ENCODE data around the gene MEA1.
"Not testable (repeated sequence)": the region's sequence is repeated elsewhere in the genome, so short reads cannot be mapped to it uniquely, and the experiment has no call there.

Gene MEA1

GRCh38 chr6:43006251-43006650 lies 7.5 kb downstream of the MEA1 start:
- DNase-seq = no peak

- no peak for DNase-seq
Measured at GRCh38 chr6:43005844-43006243, 7.9 kb downstream of the MEA1 start.

GRCh38 chr6:43001843-43002242 lies 11.9 kb downstream of the MEA1 start:
- no peak for DNase-seq

- DNase-seq = not testable (repeated sequence)
Measured at GRCh38 chr6:42998205-42998604, 15.5 kb downstream of the MEA1 start.

DNA sequence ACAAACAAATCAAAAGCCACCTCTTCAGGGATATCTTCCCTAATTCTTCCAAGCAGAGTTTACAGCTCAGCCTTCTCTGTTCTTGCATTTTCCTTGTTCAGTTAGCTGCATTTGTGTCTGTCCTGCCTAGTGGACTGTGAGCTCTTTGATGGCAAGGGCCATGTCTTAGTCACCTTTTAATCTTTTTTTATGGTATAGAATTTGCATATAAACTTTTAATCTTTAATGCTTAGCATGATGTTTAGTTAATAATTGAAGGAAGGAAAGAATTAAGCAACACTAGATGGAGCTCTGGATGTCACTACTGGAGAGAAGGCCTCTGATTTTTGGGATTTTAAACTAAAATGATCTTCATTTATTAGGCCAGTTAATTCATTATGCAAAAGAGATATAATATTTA lies 17.2 kb downstream of the MEA1 start:
- no peak for DNase-seq

DNA sequence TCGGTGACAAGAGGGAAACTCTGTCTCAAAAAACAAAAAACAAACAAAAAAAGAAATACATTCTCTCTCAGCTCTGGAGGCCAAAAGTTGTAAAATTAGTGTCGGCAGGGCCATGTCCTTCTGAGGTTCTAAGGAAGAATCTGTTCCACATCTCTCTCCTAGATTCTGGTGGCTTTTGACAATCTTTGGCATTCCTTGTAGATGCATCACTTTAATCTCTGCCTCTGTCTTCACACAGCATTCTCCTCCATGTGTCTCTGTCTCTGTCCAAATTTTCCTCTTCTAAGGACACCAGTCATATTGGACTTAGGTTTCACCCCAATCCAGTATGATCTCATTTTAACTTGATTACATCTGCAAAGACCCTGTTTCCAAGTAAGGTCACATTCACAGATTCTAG lies 20.3 kb downstream of the MEA1 start:
- no peak for DNase-seq

DNA sequence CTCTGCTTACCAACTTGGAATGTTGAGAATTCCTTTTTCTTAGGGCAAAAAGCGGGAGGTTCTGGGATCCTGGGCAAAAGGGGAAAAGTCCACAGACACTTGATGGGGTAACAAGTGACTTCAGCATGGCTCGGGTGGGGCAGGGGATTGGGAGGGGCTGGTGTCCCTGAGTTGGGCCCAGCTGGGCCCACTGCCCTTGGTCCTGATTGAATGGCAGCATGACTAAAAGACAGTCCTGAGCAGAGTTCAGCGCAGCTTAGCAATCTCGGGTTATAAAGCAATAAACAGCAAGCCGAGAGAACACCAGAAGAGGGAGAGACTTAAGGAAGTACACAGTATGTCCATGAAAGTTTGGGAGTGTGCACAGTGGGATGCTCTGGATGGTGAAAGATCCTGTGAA lies 23.8 kb downstream of the MEA1 start:
- no peak for DNase-seq

DNA sequence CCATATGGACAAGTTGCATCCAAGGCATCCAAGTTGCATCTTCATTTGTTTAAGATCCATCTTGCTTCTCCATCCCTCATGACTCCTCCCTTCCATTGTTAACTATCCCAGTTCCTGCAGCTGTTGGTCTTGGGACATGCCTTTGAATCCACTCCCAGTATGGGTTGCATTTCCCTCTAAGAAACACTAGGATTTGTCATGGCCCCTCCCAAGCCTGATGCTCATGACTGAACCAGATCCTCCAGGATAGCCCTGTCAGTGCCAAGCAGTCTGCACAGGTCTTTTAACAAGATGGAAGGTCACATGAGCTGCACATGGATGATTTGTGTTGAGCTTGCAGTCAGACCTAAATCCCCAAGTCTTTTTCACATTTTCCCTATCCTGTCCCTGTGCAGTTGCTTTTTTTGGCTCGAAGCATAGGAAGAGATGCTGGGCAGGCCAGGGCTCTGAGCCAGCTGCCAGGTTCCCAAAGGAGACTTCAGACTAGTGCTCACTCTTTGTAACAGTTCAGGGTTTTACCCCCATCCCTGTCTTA lies 25.2 kb downstream of the MEA1 start:
- no peak for DNase-seq

GRCh38 chr6:42987533-42988451 lies 26.0 kb downstream of the MEA1 start:
- DNase-seq = no peak

- DNase-seq = no peak
Measured at GRCh38 chr6:42984924-42985475, 28.7 kb downstream of the MEA1 start.

- peak; percentile 98 for DNase-seq
Measured at GRCh38 chr6:42984001-42984923, 29.5 kb downstream of the MEA1 start, which contains the start of gene PPP2R5D. Gene PPP2R5D (plus strand): TSS chr6:42984570. CDS start chr6:42984678, 108 bp downstream.

DNA sequence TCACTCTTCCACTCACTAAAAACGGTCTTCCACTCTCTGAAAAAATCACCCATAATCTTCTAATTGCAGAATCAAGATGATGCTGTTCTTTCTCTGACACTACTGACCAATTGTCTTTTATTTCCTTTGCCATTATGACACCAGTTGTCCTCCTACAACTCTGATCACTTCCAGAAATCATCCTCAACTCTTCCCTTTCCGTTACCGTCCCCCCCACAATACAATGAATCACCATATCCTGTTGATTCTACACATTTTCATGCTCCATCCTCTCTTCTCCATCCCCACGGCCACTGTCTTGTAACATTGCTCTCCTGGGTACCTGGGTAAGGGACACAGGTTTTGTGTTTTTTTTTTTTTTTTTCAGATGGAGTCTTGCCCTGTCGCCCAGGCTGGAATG lies 31.9 kb downstream of the MEA1 start:
- DNase-seq = no peak

GRCh38 chr6:42979523-42980177 lies 34.1 kb downstream of the MEA1 start:
- no peak for DNase-seq

DNA sequence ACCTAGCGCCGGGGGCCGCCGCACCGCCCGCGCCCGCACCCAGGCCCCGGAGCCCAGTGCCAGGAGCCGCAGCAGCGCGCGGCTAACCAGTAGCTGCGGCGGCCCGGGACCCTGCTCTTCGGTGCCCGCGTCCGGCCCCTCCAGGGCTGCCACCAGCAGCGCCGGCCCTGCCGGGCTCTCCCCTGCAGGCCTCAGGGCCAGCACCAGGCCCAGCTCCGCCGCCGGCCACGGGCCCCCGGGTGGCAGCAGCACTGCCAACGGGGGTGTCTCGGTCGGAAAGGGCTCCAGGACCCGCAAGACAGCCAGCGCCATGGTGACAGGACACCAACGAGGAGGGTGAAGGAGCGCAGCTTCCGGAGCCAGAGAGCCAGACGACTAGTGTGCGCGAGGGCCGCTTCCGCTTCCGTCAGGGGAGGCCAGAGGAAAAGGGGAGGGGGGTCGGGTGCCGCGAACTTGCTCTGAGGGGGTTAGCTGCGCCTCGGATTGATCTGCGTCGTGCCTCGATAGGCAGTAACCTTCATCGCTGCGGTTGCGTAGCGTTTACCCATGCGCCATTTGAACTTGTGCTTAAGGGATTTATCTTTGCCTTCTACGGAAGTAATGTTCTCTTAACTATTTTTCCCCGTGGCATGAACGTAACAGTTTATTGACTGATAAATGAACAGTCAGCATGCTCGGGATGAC lies 34.8 kb downstream of the MEA1 start, which contains the start of gene PEX6:
TSS of gene PEX6 (minus strand) at position 343 of the 684 bp plus-strand sequence. CDS start at position 312, 31 bp downstream.
- peak; percentile 92 for DNase-seq

DNA sequence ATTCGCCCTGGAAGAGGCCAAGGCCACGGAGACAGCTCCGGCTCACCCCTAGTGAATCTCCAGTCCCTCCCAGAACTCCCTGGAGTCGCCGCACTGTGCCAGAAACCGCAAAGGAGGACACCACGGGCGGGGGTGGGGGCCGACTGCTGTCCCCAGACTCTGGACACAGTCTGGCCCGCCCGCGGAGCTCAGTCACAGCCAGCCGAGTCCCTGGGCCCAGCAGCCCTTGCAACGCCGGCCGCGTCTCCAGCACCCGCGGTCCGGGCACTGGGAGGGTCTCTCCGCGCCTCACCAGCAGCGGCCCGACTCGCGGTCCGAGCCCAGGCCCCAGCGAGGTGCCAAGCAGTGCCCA lies 35.3 kb downstream of the MEA1 start:
- no peak for DNase-seq

- DNase-seq = no peak
Measured at GRCh38 chr6:42974919-42975505, 38.7 kb downstream of the MEA1 start.

- DNase-seq = no peak
Measured at GRCh38 chr6:42973926-42974325, 39.8 kb downstream of the MEA1 start.

- no peak for DNase-seq
Measured at GRCh38 chr6:42971746-42972327, 41.9 kb downstream of the MEA1 start.

- no peak for DNase-seq
Measured at GRCh38 chr6:42970871-42971612, 42.7 kb downstream of the MEA1 start.

DNA sequence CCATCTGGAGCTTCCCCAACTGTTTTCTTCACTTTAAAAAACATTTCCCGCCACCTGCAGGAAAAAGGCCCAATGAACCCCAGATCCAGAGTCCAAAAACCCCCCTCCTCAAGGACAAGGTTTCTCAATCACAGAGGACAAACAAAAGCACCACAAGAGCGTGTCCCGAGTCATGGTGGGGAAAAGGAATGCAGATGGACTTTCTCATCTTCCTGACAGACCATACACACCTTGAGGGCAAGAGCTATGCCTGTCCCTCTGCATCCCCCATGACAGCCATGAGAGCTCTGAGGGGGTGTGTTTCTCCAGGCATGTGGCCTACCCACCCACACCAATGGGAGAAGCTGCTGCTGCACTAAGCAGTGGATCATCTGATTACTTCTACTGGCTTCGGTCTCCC lies 43.8 kb downstream of the MEA1 start:
- DNase-seq = no peak

All from central memory CD4-positive, alpha-beta T cell (primary cell).